Karpas-422 (cell line): ENCODE measurements around the gene MET. TPM values are rescaled to one million over a fixed set of nuclear protein-coding genes. Genes with fewer than 3 reads are reported as not detected.

Experiments used
- DNase-seq: peaks from one replicate; pipeline ENCODE4 v3.0.0-alpha.2; 2015
- H2AFZ ChIP-seq: fragments of 200-600 bp; sonication (generic); 2 replicates; pipeline ENCODE4 v1.6.1; 2014; ENCODE audit warnings: antibody characterized with exemption, low read length, mixed read lengths
- H3K27ac ChIP-seq: fragments of 200-600 bp; sonication (generic); 2 replicates; pipeline ENCODE4 v1.5.1; 2014; ENCODE audit warnings: mild to moderate bottlenecking, low read length, moderate library complexity
- H3K27me3 ChIP-seq: fragments of 200-600 bp; sonication (generic); 2 replicates; pipeline ENCODE4 v1.6.1; 2014; ENCODE audit warnings: low read length, mixed read lengths
- H3K36me3 ChIP-seq: fragments of 200-600 bp; sonication (generic); 2 replicates; pipeline ENCODE4 v1.6.1; 2014; ENCODE audit warnings: low read length, mixed read lengths; ENCODE audit not compliant: insufficient read depth
- H3K4me1 ChIP-seq: fragments of 200-600 bp; sonication (generic); 2 replicates; pipeline ENCODE4 v1.6.1; 2014; ENCODE audit warnings: mild to moderate bottlenecking, low read length, mixed read lengths
- H3K4me2 ChIP-seq: fragments of 200-600 bp; sonication (generic); 2 replicates; pipeline ENCODE4 v1.6.1; 2014; ENCODE audit warnings: low read length, low read depth, mild to moderate bottlenecking; ENCODE audit not compliant: poor library complexity, severe bottlenecking
- H3K4me3 ChIP-seq: fragments of 200-600 bp; sonication (generic); 2 replicates; pipeline ENCODE4 v1.5.1; 2014; ENCODE audit warnings: mild to moderate bottlenecking, antibody characterized with exemption, low read length, mixed read lengths
- H3K79me2 ChIP-seq: fragments of 200-600 bp; sonication (generic); 2 replicates; pipeline ENCODE4 v1.6.1; 2014; ENCODE audit warnings: mild to moderate bottlenecking, low read length, mixed read lengths
- H3K9ac ChIP-seq: fragments of 200-600 bp; sonication (generic); 2 replicates; pipeline ENCODE4 v1.6.0; 2014; ENCODE audit warnings: low read length
- H3K9me2 ChIP-seq: fragments of 200-600 bp; sonication (generic), shearing (Covaris generic); replicated peaks from 2 replicates; pipeline ENCODE4 v1.6.0; 2014; ENCODE audit warnings: mild to moderate bottlenecking, low read length, moderate library complexity; ENCODE audit not compliant: insufficient read depth
- H3K9me3 ChIP-seq: fragments of 300-700, 200-600 bp; sonication (generic); 2 replicates; pipeline ENCODE4 v1.6.1; 2014; ENCODE audit warnings: low read length, mixed read lengths
- H4K20me1 ChIP-seq: fragments of 200-600 bp; sonication (generic); 2 replicates; pipeline ENCODE4 v1.6.1; 2014; ENCODE audit warnings: mild to moderate bottlenecking, antibody characterized with exemption, low read length, low read depth; ENCODE audit not compliant: insufficient read depth
- total RNA-seq: library from RNA; depleted of rRNA; stranded (reverse); fragments of >200 nt; shearing (Covaris generic); gene quantifications from 2 replicates; pipeline ENCODE4 v1.2.3, GENCODE V29; 2014; ENCODE audit warnings: low replicate concordance; rRNA removed

The MET gene
- total RNA-seq, 1 experiment from 2014 or later, result 158 TPM

DNA sequence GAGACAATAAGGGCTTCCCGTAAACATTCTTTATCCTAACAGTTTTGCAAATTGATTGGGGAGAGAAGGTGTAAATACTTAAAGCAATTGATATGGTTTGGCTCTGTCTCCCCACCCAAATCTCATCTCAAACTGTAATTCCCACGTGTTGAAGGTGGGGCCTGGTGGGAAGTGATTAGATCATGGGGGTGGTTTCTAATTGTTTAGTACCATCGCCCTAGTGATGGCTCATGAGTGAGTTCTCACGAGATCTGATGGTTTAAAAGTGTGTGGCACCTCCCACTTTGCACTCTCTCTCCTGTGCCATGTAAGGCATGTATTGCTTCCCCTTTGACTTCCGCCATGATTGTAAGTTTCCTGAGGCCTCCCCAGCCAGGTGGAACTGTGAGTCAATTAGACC lies 168.3 kb downstream of the MET start:
- no peak overlapping the region for H3K4me3 ChIP-seq
- H3K9me3 ChIP-seq, result no peaks in the 10 kb centered on the region
- no peak overlapping the region for H2AFZ ChIP-seq
- no peaks in the 10 kb centered on the region for H3K36me3 ChIP-seq
- H3K27me3 ChIP-seq, result no peaks in the 10 kb centered on the region
- no peak overlapping the region for H3K4me2 ChIP-seq
- no peaks in the 10 kb centered on the region for H4K20me1 ChIP-seq
- H3K9ac ChIP-seq, result no peak overlapping the region
- peaks cover 13% of the 10 kb centered on the region for H3K4me1 ChIP-seq
- H3K27ac ChIP-seq, result no peak overlapping the region
- no peaks in the 10 kb centered on the region for H3K9me2 ChIP-seq
- H3K79me2 ChIP-seq, result no peaks in the 10 kb centered on the region
- DNase-seq, result no peak

DNA sequence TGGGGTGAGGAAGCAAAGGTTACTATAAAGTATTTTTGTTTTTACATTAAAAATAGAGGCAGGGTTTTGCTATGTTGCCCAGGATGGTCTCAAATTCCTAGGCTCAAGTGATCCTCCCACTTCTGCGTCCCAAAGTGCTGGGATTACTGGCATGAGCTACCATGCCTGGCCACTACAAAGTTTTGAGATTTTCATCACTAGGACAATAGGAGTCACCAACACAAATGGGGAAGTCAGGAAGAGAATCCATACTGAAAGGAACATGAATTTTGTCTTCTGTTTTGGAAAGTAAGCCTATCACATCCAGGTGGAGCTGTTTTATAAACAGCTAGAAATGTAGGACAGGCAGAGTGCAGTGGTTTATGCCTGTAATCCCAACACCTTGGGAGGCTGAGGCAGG lies 170.4 kb downstream of the MET start:
- no peaks in the 10 kb centered on the region for H3K79me2 ChIP-seq
- H3K4me2 ChIP-seq, result no peak overlapping the region
- H4K20me1 ChIP-seq, result no peaks in the 10 kb centered on the region
- peaks cover 13% of the 10 kb centered on the region for H3K4me1 ChIP-seq
- H3K4me3 ChIP-seq, result no peak overlapping the region
- no peak overlapping the region for H3K9ac ChIP-seq
- H3K27ac ChIP-seq, result no peak overlapping the region
- no peaks in the 10 kb centered on the region for H3K36me3 ChIP-seq
- H2AFZ ChIP-seq, result no peak overlapping the region
- DNase-seq, result no peak
- no peaks in the 10 kb centered on the region for H3K27me3 ChIP-seq
- H3K9me3 ChIP-seq, result no peaks in the 10 kb centered on the region
- H3K9me2 ChIP-seq, result no peaks in the 10 kb centered on the region

DNA sequence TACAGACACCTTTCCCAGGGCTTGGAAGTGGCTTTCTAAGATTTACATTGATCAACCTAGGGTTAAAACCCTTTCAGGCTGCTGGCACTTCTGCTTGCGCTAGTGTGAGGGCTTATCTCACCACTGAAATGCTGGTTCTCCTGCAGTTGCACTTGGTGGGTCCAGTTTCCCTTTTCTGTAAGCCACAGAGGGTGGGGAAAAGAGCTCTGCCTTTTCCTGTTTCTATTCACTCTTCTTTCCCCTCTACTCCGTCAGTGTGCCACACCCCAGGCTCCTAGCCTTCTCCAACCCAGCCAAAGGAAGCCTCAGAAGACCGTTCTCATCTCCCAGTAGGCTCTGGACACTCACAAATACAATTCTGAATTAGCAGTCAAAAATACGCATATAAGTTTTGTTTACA lies 171.4 kb downstream of the MET start:
- no peaks in the 10 kb centered on the region for H3K79me2 ChIP-seq
- no peak overlapping the region for H3K9ac ChIP-seq
- H3K4me3 ChIP-seq, result no peak overlapping the region
- no peak overlapping the region for H3K27ac ChIP-seq
- H3K9me3 ChIP-seq, result no peaks in the 10 kb centered on the region
- DNase-seq, result no peak
- no peaks in the 10 kb centered on the region for H3K27me3 ChIP-seq
- H3K4me2 ChIP-seq, result peak overlapping the region; percentile 3
- no peaks in the 10 kb centered on the region for H4K20me1 ChIP-seq
- no peaks in the 10 kb centered on the region for H3K9me2 ChIP-seq
- no peak overlapping the region for H2AFZ ChIP-seq
- H3K4me1 ChIP-seq, result peaks cover 13% of the 10 kb centered on the region
- H3K36me3 ChIP-seq, result no peaks in the 10 kb centered on the region

Other genes starting within 250 kb of the MET start
- gene CAV2, start 172.5 kb upstream of the MET start, total RNA-seq, result 1.2 TPM in 1 of 2 replicates, not detected in the other
- not detected in 2 replicates for gene CAV1, start 147.2 kb upstream of the MET start, total RNA-seq
- gene CAPZA2, start 190.4 kb downstream of the MET start, total RNA-seq, result 38.2 and 102 TPM in 2 replicates